GDM1 (cell line): ENCODE data around the gene RMC1.
"Not testable (repeated sequence)": the region's sequence is repeated elsewhere in the genome, so short reads cannot be mapped to it uniquely, and the experiment has no call there.

Experiments used
- DNase-seq: peaks from one replicate; lab custom pipeline; 2025; lab: John Stamatoyannopoulos, UW

RMC1 gene

GRCh38 chr18:23498117-23498516 lies 5.2 kb upstream of the RMC1 start:
- DNase-seq = no peak

- peak; percentile 69 for DNase-seq
Measured at GRCh38 chr18:23498877-23499276, 4.4 kb upstream of the RMC1 start.

DNA sequence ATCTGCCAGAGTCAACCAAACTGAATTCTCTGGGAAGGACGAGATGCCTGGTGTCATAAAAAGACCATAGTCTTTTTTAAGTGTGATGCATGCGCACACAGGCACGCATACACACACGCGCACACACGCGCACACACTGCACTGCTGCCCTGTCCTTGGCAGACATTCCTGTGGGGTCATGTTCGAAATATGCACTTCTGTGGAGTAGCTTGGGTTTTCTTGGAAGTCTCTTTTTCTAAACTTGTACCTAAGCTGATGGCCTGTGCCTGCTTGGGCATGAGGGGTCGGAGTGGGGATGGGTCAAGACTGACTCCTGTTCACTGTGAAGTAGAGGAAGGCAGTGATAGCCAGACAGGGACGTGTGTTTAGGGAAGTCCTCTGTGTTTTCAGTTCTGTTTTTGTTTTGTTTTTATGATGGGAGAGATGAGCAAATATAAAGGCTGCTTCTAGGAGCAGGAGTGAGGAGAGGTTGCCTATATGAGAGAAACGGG lies 4.0 kb upstream of the RMC1 start:
- no peak for DNase-seq

DNA sequence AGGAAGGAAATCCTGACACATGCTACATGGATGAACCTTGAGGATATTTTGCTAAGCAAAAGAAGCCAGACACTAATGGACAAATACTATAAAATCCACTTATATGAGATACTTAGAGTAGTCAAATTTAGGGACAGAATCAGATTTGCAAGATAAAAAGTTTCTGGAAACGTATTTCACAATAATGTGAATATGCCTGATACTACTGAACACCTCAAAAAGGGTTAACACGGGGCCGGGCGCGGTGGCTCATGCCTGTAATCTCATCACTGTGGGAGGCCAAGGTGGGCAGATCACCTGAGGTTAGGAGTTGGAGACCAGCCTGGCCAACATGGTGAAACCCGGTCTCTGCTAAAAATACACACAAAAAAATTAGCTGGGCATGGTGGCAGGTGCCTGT lies 1.7 kb upstream of the RMC1 start:
- no peak for DNase-seq

- DNase-seq = no peak
Measured at GRCh38 chr18:23502516-23503037, 734 bp upstream of the RMC1 start.

- no peak for DNase-seq
Measured at GRCh38 chr18:23503963-23504344, 643 bp downstream of the RMC1 start.

DNA sequence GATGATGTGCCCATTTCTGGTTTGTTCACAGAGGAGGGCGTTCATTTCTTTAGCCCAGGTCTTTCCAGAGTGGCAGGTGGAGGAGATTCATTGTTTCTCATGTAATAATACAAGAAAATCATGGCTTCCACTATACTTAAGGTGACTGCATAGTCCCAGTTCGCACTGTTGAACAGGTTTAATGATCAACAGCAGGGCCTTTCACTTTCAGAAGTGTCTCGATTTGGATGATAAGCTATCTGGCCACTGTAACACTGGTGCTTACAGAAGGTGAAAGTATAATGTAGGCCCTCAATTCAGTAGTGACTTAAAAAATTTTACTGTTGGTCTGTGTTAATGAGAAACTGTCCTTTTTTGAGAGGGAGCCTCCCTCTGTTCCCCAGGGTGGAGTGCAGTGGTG lies 1.4 kb downstream of the RMC1 start:
- DNase-seq = no peak

- no peak for DNase-seq
Measured at GRCh38 chr18:23506393-23506792, 3.1 kb downstream of the RMC1 start.

DNA sequence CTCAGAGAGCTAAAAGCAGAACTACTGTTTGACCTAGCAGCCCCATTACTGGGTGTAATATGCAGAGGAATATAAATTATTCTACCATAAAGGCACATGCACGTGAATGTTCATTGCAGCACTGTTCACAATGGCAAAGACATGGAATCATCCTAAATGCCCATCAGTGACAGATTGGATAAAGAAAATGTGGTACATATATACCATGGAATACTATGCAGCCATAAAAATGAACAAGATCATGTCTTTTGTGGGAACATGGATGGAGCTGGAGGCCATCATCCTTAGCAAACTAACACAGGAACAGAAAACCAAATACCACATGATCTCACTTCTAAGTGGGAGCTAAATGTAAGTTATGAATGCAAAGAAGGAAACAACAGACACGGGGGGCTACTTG lies 7.6 kb downstream of the RMC1 start:
- not testable (repeated sequence) for DNase-seq

GRCh38 chr18:23512216-23512615 lies 8.9 kb downstream of the RMC1 start:
- DNase-seq = not testable (repeated sequence)

GRCh38 chr18:23512641-23513040 lies 9.3 kb downstream of the RMC1 start:
- DNase-seq = no peak

GRCh38 chr18:23515911-23516546 lies 12.7 kb downstream of the RMC1 start:
- DNase-seq = peak; percentile 60

DNA sequence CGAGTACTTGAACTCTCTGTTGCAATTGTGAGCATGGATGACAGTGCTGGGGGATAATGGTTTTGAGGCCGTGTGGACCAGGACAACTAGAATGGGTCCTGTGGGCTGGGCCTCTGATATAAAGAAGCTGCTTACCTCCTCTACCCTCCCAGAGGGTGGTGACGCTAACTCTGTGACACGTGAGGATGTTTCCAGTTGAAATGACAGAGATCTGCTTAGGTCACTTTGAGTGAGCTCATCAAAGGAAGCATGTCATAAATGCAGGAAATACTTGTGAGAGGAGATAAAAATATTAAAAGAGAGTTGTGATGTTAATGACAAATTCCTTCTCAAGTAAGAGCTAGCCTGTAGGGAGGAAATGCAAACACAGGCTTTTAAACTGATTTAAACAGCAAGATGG lies 16.4 kb downstream of the RMC1 start:
- no peak for DNase-seq

DNA sequence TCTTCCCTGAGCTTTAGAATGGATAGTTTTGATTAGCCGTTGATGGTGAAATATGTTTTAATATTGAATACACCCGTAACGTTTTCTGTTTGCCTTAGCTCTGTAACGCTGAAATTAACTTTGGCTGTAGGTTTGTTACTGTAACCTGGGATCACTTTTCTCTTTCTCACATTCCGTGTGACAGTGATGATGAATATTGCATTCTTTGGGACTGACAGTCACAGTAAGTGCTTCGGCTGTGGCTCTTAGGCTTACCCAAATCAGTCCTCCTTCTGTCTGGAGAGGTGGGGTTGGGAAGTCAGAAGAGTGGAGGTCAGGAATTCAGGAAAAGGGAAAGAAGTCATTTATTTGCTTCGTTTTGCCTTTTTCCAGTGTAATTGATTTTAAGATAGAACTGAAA lies 18.0 kb downstream of the RMC1 start:
- no peak for DNase-seq

- DNase-seq = no peak
Measured at GRCh38 chr18:23521907-23522306, 18.6 kb downstream of the RMC1 start.

GRCh38 chr18:23523429-23524212 lies 20.3 kb downstream of the RMC1 start:
- no peak for DNase-seq

DNA sequence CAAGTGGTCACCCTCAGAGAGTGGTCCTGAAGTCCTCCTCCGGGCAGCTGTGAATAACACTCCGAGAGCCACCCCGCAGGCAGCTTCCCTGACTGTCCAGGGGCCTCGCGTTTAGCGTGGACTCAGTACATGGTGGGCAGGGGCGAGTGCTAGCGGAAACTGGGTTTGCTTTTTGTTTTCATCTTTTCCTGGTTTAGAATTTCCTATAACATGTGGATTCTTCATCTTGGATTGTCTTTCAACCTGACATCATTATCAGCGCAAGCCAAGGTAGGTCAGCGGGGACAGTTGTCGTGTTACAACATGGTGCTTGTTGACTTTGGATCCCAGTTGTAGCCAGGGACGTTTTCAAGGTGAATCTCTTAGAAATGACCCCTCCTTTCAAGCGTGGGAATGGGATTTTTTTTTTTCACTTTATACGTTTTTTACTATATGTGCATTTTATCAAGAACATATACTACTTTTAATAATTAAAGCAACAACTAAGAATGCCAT lies 20.9 kb downstream of the RMC1 start:
- DNase-seq = no peak

- DNase-seq = no peak
Measured at GRCh38 chr18:23526501-23527063, 23.3 kb downstream of the RMC1 start.

- DNase-seq = no peak
Measured at GRCh38 chr18:23528580-23529472, 25.5 kb downstream of the RMC1 start.

GRCh38 chr18:23529604-23530003 lies 26.3 kb downstream of the RMC1 start:
- no peak for DNase-seq

DNA sequence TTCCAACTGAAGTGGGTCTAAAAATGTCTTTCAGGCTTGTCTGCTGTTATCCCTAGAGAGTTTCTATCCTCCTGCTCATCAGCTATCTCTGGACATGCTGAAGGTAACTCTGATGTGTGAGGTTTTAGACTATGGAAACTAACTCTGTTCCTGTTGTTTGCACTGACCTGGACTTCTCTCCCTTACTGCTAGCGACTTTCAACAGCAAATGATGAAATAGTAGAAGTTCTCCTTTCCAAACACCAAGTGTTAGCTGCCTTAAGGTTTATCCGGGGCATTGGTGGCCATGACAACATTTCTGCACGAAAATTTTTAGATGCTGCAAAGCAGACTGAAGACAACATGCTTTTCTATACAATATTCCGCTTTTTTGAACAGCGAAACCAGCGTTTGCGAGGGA lies 26.9 kb downstream of the RMC1 start:
- no peak for DNase-seq

DNA sequence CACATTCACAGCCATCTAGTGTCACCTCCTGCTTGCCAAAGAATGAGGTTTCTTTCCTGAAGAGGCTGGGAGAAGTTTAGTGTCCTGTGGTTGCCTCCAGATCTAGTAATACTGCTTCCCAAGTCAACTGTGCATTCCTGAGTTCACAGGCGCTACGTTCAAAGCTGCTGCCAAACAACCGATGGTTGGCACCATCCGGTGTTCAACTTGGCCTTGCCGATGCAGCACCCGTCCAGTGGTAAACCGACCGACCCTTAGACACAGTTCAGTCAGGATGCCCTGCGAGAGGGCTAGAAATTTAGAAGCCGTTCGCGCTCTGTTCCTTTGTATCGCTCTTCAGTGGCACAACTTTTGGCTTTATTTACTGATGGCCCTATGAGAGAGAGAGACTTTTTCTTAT lies 28.6 kb downstream of the RMC1 start:
- DNase-seq = no peak
